Immature natural killer cell (primary cell): ENCODE results near the gene ARMS2. TPM values are rescaled to one million over a fixed set of nuclear protein-coding genes. Genes with fewer than 3 reads are reported as not detected.

Experiments
- DNase-seq, 3 donors: peaks; one replicate each; pipeline ENCODE4 v3.0.0; 2022; ENCODE audit warnings: mixed read lengths in 1 of 3
- H3K27ac Mint-ChIP-seq, 6 donors: one replicate each; pipeline ENCODE4 v1.8.0; 2020; ENCODE audit warnings: mixed read lengths in 6 of 6, mild to moderate bottlenecking in 5 of 6, inconsistent platforms in 4 of 6, moderate library complexity in 3 of 6
- H3K27me3 Mint-ChIP-seq, 3 donors: one replicate each; pipeline ENCODE4 v1.8.0; 2020 to 2021; ENCODE audit warnings: low read depth in 3 of 3, mild to moderate bottlenecking in 3 of 3, mixed read lengths in 3 of 3, moderate library complexity in 3 of 3, inconsistent platforms in 1 of 3
- H3K36me3 Mint-ChIP-seq, 3 donors: one replicate each; pipeline ENCODE4 v1.8.0; 2020; ENCODE audit warnings: mixed read lengths in 3 of 3, inconsistent platforms in 2 of 3, mild to moderate bottlenecking in 2 of 3
- H3K4me1 Mint-ChIP-seq, 2 donors: one replicate each; pipeline ENCODE4 v1.8.0; 2020; ENCODE audit warnings: inconsistent platforms in 2 of 2, mild to moderate bottlenecking in 2 of 2, mixed read lengths in 2 of 2, moderate library complexity in 1 of 2
- H3K4me3 Mint-ChIP-seq, 5 donors: one replicate each; pipeline ENCODE4 v1.8.0; 2020; ENCODE audit warnings: mild to moderate bottlenecking in 5 of 5, mixed read lengths in 5 of 5, inconsistent platforms in 3 of 5, moderate library complexity in 3 of 5
- H3K9me3 Mint-ChIP-seq, 6 donors: one replicate each; pipeline ENCODE4 v1.8.0; 2020; ENCODE audit warnings: mild to moderate bottlenecking in 6 of 6, mixed read lengths in 6 of 6, inconsistent platforms in 4 of 6, moderate library complexity in 3 of 6
- polyA plus RNA-seq, 3 donors: library from polyadenylated mRNA; unstranded; fragments of 300-500 nt; fragmentation: Illumina TruSeq; gene quantifications; one replicate each; pipeline ENCODE4 v1.2.3, GENCODE V29; 2021

The ARMS2 gene
- polyA plus RNA-seq, 3 donors from 2014 or later = not detected

- H3K4me3 Mint-ChIP-seq = no peak overlapping the region
- H3K27me3 Mint-ChIP-seq = peaks cover 0 to 8% (median 0%) of the 10 kb centered on the region in 3 donors
- H3K9me3 Mint-ChIP-seq = peaks cover 0 to 1% (median 0%) of the 10 kb centered on the region in 6 donors
- no peaks in the 10 kb centered on the region for H3K36me3 Mint-ChIP-seq
- no peak for DNase-seq
- H3K4me1 Mint-ChIP-seq = no peaks in the 10 kb centered on the region
- no peak overlapping the region for H3K27ac Mint-ChIP-seq
Measured at GRCh38 chr10:122499491-122499941, 45.1 kb downstream of the ARMS2 start.

DNA sequence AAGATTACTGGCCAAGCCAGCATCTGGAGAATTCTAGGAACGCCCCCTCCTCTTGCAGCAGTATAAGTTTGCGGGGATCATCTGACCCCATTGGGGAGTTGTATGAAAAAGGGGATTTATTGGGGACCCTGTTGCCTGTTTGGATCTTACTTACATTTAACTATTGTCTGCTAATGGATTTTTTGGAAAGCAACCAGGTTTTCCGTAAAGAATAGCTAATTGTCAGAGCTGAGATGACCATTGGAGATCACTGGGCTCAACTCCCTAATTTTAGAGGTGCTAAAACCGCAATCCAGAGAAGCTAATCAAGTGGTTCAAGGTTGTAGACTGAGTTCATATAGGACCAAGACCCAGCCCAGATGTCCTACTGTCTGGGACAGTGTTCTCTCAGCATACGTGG lies 45.7 kb downstream of the ARMS2 start:
- Mint-ChIP-seq H3K36me3 (no peaks in the 10 kb centered on the region), H3K9me3 (peaks cover 0 to 1% (median 0%) of the 10 kb centered on the region in 6 donors), H3K4me3 (no peak overlapping the region), H3K4me1 (no peaks in the 10 kb centered on the region), H3K27me3 (peaks cover 0 to 4% (median 0%) of the 10 kb centered on the region in 3 donors), H3K27ac (no peak overlapping the region)
- no peak for DNase-seq

- no peak for DNase-seq
- Mint-ChIP-seq H3K36me3 (no peaks in the 10 kb centered on the region), H3K27me3 (peaks cover 0 to 2% (median 0%) of the 10 kb centered on the region in 3 donors), H3K4me1 (no peaks in the 10 kb centered on the region), H3K9me3 (peaks cover 0 to 1% (median 0%) of the 10 kb centered on the region in 6 donors), H3K4me3 (no peak overlapping the region), H3K27ac (no peak overlapping the region)
Measured at GRCh38 chr10:122500726-122501125, 46.3 kb downstream of the ARMS2 start.

GRCh38 chr10:122503012-122503411 lies 48.6 kb downstream of the ARMS2 start:
- no peak for DNase-seq
- Mint-ChIP-seq H3K9me3 (peaks cover 0 to 1% (median 0%) of the 10 kb centered on the region in 6 donors), H3K4me1 (no peaks in the 10 kb centered on the region), H3K27me3 (peaks cover 2 to 5% (median 2%) of the 10 kb centered on the region in 3 donors), H3K36me3 (no peaks in the 10 kb centered on the region), H3K27ac (no peak overlapping the region), H3K4me3 (no peak overlapping the region)

- Mint-ChIP-seq H3K27me3 (peaks cover 2 to 5% (median 2%) of the 10 kb centered on the region in 3 donors), H3K9me3 (peaks cover 0 to 1% (median 0%) of the 10 kb centered on the region in 6 donors), H3K4me3 (no peak overlapping the region), H3K36me3 (no peaks in the 10 kb centered on the region), H3K27ac (no peak overlapping the region), H3K4me1 (no peaks in the 10 kb centered on the region)
- no peak for DNase-seq
Measured at GRCh38 chr10:122503886-122504609, 49.6 kb downstream of the ARMS2 start.

DNA sequence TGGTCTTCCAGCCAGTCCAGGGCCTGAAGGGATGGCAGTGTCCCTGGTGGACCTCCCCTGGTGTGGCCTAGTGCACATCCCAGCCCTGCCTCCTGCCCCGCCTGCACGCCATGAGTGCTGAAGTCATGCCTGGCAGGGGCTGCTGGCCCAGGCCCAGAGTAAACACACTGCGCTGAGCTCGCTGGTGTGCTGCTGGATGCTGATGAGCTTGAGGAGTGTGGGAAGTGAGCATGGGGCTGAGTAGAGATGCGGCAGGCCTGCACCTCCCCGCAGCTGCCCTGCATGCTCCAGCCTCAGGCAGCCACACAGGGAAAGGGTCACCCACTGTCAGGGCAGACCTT lies 50.1 kb downstream of the ARMS2 start:
- no peaks in the 10 kb centered on the region for H3K36me3 Mint-ChIP-seq
- no peak overlapping the region for H3K27ac Mint-ChIP-seq
- H3K9me3 Mint-ChIP-seq = peaks cover 0 to 1% (median 0%) of the 10 kb centered on the region in 6 donors
- no peak overlapping the region for H3K4me3 Mint-ChIP-seq
- peaks cover 2 to 5% (median 2%) of the 10 kb centered on the region in 3 donors for H3K27me3 Mint-ChIP-seq
- H3K4me1 Mint-ChIP-seq = no peaks in the 10 kb centered on the region
- DNase-seq = no peak

- Mint-ChIP-seq H3K4me1 (no peaks in the 10 kb centered on the region), H3K4me3 (no peak overlapping the region), H3K27me3 (peaks cover 2 to 5% (median 2%) of the 10 kb centered on the region in 3 donors)
Measured at GRCh38 chr10:122505011-122505410, 50.6 kb downstream of the ARMS2 start.

GRCh38 chr10:122505885-122506645 lies 51.6 kb downstream of the ARMS2 start:
- Mint-ChIP-seq H3K4me1 (no peaks in the 10 kb centered on the region), H3K9me3 (peaks cover 0 to 1% (median 0%) of the 10 kb centered on the region in 6 donors), H3K4me3 (no peak overlapping the region), H3K27ac (no peak overlapping the region), H3K36me3 (no peaks in the 10 kb centered on the region), H3K27me3 (peaks cover 2 to 5% (median 2%) of the 10 kb centered on the region in 3 donors)
- DNase-seq = no peak

More at GRCh38 chr10:122505011-122505410, 50.6 kb downstream of the ARMS2 start:
- Mint-ChIP-seq H3K9me3 (peaks cover 0 to 1% (median 0%) of the 10 kb centered on the region in 6 donors), H3K27ac (no peak overlapping the region), H3K36me3 (no peaks in the 10 kb centered on the region)
- no peak for DNase-seq

Other genes with a start within 250 kb of the ARMS2 start
- gene BTBD16, start 183.4 kb upstream of the ARMS2 start, polyA plus RNA-seq = not detected
- 100 to 1,000 TPM; 134 to 142 (median 140) TPM for gene PLEKHA1, start 79.9 kb upstream of the ARMS2 start, polyA plus RNA-seq
- gene HTRA1, start 6.9 kb downstream of the ARMS2 start, polyA plus RNA-seq = under 1 TPM in 2 of 3 donors, not detected in 1; 0.16 to 0.73 TPM
- gene DMBT1, start 106.1 kb downstream of the ARMS2 start, polyA plus RNA-seq = not detected
- gene C10orf120, start 245.2 kb downstream of the ARMS2 start, polyA plus RNA-seq = not detected